ENCODE results near the gene PLEKHM2.

DNA sequence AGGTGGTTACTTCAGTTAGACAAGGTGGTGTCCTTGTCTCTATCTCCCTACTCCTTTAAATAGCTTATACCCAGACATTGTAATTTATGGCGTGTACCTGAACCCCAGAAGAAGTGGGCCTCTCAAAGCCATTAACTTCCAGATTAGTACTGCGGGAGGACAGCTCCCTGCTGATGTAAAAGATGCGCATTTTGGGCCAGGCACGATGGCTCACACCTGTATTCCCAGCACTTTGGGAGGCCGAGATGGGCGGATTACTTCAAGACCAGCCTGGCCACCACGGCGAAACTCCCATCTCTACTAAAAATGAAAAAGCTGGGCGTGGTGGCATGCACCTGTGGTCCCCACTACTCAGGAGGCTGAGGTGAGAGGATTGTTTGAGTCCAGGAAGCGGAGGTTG is 15.0 kb upstream of the PLEKHM2 start:
- TF ChIP-seq, protein P1, sequence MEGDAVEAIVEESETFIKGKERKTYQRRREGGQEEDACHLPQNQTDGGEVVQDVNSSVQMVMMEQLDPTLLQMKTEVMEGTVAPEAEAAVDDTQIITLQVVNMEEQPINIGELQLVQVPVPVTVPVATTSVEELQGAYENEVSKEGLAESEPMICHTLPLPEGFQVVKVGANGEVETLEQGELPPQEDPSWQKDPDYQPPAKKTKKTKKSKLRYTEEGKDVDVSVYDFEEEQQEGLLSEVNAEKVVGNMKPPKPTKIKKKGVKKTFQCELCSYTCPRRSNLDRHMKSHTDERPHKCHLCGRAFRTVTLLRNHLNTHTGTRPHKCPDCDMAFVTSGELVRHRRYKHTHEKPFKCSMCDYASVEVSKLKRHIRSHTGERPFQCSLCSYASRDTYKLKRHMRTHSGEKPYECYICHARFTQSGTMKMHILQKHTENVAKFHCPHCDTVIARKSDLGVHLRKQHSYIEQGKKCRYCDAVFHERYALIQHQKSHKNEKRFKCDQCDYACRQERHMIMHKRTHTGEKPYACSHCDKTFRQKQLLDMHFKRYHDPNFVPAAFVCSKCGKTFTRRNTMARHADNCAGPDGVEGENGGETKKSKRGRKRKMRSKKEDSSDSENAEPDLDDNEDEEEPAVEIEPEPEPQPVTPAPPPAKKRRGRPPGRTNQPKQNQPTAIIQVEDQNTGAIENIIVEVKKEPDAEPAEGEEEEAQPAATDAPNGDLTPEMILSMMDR (conservative IDR thresholded peaks at IDR 0.05; ENCODE audit: low read depth, low read length) = no peak
- no peak for TF ChIP-seq EZH2 (IDR thresholded peaks at IDR 0.05; ENCODE audit: borderline replicate concordance, low read depth, low read length, poor library complexity, severe bottlenecking)

Measured in A673 (cell line).